ENCODE data around the gene BRD7.

The BRD7 gene

GRCh38 chr16:50303605-50304466, 65.0 kb downstream of the BRD7 start:
- TF ChIP-seq ZNF76 (tag by site-specific recombination; IDR thresholded peaks at IDR 0.05; ENCODE audit: borderline replicate concordance, low read depth) (no peak), ZFP69B (tag by site-specific recombination; IDR thresholded peaks at IDR 0.05) (no peak), ZNF664 (tag by site-specific recombination; IDR thresholded peaks at IDR 0.05) (no peak)
- CTCF ChIA-PET = no interaction called here
- Histone ChIP-seq H3K36me3 (ENCODE audit: control insufficient read depth in 2 of 2, insufficient read depth in 1 of 2, low read length in 2 of 2) (peaks cover 0 to 2% of the 10 kb centered on the region in 2 experiments; a peak in 1 of 3 replicates), H3K4me1 (ENCODE audit: control insufficient read depth, insufficient read depth, low read length) (no peaks in the 10 kb centered on the region), H3K9me3 (ENCODE audit: control insufficient read depth, insufficient read depth, low read depth, low read length) (no peaks in the 10 kb centered on the region), H3K27ac (ENCODE audit: extremely low read depth, low read depth, low read length) (no peak overlapping the region), H3K4me3 (ENCODE audit: low read depth, low read length) (no peak overlapping the region)
- POLR2A ChIA-PET = no interaction called here

- no peak overlapping the region for H3K4me3 ChIP-seq (ENCODE audit: low read depth, low read length)
- H3K4me1 ChIP-seq (ENCODE audit: control insufficient read depth, insufficient read depth, low read length) = no peaks in the 10 kb centered on the region
- no peak overlapping the region for H3K27ac ChIP-seq (ENCODE audit: extremely low read depth, low read depth, low read length)
- H3K9me3 ChIP-seq (ENCODE audit: control insufficient read depth, insufficient read depth, low read depth, low read length) = no peaks in the 10 kb centered on the region
- peaks cover 0 to 2% of the 10 kb centered on the region in 2 experiments; a peak in 1 of 3 replicates for H3K36me3 ChIP-seq (ENCODE audit: control insufficient read depth in 2 of 2, insufficient read depth in 1 of 2, low read length in 2 of 2)
- ChIA-PET POLR2A (no interaction called here), CTCF (no interaction called here)
- TF ChIP-seq ZNF626 (tag by site-specific recombination; IDR thresholded peaks at IDR 0.05) = no peak
- TF ChIP-seq OSR2 (tag by site-specific recombination; IDR thresholded peaks at IDR 0.05) = no peak
- TF ChIP-seq ZNF211 (tag by site-specific recombination; IDR thresholded peaks at IDR 0.05; ENCODE audit: low read depth) = no peak
- no peak for TF ChIP-seq ZNF155 (tag by site-specific recombination; IDR thresholded peaks at IDR 0.05)
- no peak for TF ChIP-seq ZNF19 (tag by site-specific recombination; IDR thresholded peaks at IDR 0.05; ENCODE audit: low read depth)
- no peak for TF ChIP-seq ZNF600 (tag by site-specific recombination; IDR thresholded peaks at IDR 0.05)
These were observed 65.7 kb downstream of the BRD7 start for GRCh38 chr16:50303041-50303604.

GRCh38 chr16:50302472-50303005, 66.2 kb downstream of the BRD7 start:
- H3K4me1 ChIP-seq (ENCODE audit: control insufficient read depth, insufficient read depth, low read length) = no peaks in the 10 kb centered on the region
- no peaks in the 10 kb centered on the region for H3K9me3 ChIP-seq (ENCODE audit: control insufficient read depth, insufficient read depth, low read depth, low read length)
- H3K27ac ChIP-seq (ENCODE audit: extremely low read depth, low read depth, low read length) = no peak overlapping the region
- ChIA-PET CTCF (interaction anchor here (0.7 kb wide), 1 partner anchor 8 kb away, joined by 3 read pairs; no protein-coding TSS in a partner anchor), POLR2A (no interaction called here)
- no peak for TF ChIP-seq ZFP37 (tag by site-specific recombination; IDR thresholded peaks at IDR 0.05)
- TF ChIP-seq KLF1 (tag by site-specific recombination; IDR thresholded peaks at IDR 0.05) = peak; percentile 59
- H3K36me3 ChIP-seq (ENCODE audit: control insufficient read depth in 2 of 2, insufficient read depth in 1 of 2, low read length in 2 of 2) = peaks cover 0 to 2% of the 10 kb centered on the region in 2 experiments; a peak in 1 of 3 replicates
- H3K4me3 ChIP-seq (ENCODE audit: low read depth, low read length) = no peak overlapping the region

- TF ChIP-seq ZNF692 (tag by site-specific recombination; IDR thresholded peaks at IDR 0.05) (peak; percentile 64; the same call in 1 of the 2 replicates), GLIS1 (tag by site-specific recombination; IDR thresholded peaks at IDR 0.05) (peak; percentile 25), ZNF701 (tag by site-specific recombination; IDR thresholded peaks at IDR 0.05) (no peak)
- no peak overlapping the region for H3K4me3 ChIP-seq (ENCODE audit: low read depth, low read length)
- ChIA-PET CTCF (interaction anchor here (0.6 to 0.7 kb wide), 2 partner anchors 9 to 41 kb away, joined by 3 read pairs; no protein-coding TSS in a partner anchor), POLR2A (no interaction called here)
- peaks cover 0 to 2% of the 10 kb centered on the region in 2 experiments; a peak in 1 of 3 replicates for H3K36me3 ChIP-seq (ENCODE audit: control insufficient read depth in 2 of 2, insufficient read depth in 1 of 2, low read length in 2 of 2)
- H3K27ac ChIP-seq (ENCODE audit: extremely low read depth, low read depth, low read length) = no peak overlapping the region
- H3K9me3 ChIP-seq (ENCODE audit: control insufficient read depth, insufficient read depth, low read depth, low read length) = no peaks in the 10 kb centered on the region
- H3K4me1 ChIP-seq (ENCODE audit: control insufficient read depth, insufficient read depth, low read length) = no peaks in the 10 kb centered on the region
These were observed 66.9 kb downstream of the BRD7 start for GRCh38 chr16:50301626-50302471.

Data from HEK293 (cell line).